ENCODE data around the gene VILL.
"Not testable (repeated sequence)": the region's sequence is repeated elsewhere in the genome, so short reads cannot be mapped to it uniquely, and the experiment has no call there.

The VILL gene

DNA sequence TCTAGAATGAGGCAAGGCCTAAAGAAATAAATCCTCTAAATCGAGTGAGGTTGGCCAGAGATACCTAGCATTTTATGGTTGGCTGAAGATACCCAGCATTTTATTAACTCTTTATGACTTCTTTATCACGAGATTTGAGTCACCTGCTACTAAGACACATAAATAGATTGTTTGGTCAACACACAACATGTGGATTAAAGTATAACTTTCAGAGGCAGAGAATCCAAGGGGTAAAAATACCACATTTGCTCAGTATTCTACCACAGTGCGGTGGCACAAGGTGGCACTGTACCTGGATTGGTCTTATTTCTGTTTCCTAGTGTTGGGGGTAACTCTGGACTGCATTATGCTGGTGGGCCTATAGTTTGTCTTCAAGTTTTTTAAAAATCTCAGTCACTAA, 27.0 kb upstream of the VILL start:
- no peak for DNase-seq (ENCODE audit: low read depth)

GRCh38 chr3:37964146-37964545, 26.4 kb upstream of the VILL start:
- DNase-seq (ENCODE audit: low read depth), result no peak

DNA sequence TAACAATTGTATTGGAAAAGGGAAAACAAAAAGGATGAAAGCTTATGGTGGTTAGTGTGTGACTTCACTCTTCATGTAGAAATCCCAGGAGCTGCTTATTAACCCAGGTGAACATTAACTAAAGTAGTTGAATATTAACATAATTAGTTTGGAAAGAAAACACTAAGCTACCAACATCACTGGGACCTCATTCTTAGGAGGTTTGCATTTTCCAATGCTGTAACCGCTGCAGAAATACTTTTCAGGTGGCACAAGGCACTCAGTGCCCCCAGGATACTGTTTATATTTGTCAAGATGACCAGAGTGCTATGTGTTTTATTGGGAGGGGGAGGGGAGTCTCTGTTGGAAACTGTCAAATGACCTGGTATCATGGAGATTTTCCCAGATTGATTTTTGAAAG, 25.9 kb upstream of the VILL start:
- no peak for DNase-seq (ENCODE audit: low read depth)

DNA sequence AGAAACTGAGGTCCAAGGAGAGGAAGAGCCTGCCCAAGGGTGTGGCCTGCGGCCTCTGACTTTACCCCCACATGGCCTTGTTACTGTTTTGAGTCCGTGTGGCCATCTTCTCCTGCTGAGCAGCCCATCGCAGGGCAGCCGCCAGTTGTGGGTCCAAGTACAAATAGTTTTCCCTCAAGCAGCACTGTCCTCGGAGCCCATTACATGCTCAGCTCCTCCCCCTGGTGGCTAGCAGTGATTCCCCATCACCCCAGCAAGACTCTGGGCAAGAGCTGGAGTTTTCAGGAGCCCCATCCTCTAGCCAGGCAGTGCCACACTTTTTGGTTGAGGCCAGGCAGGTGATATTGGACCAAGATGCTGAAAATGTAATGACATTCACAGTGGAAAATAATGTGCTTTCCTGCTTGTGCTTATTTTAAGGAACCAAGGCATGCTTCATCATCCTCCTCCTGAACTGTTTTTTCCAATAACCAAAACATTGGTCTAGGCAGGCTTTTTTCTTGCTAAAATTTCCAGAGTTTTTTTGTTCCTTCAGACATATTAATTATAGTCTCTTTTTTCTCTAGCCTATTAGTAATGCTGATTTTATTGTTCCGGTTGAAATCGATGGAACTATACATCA, 23.2 kb upstream of the VILL start:
- no peak for DNase-seq (ENCODE audit: low read depth)

GRCh38 chr3:37968199-37968598, 22.4 kb upstream of the VILL start:
- no peak for DNase-seq (ENCODE audit: low read depth)

DNA sequence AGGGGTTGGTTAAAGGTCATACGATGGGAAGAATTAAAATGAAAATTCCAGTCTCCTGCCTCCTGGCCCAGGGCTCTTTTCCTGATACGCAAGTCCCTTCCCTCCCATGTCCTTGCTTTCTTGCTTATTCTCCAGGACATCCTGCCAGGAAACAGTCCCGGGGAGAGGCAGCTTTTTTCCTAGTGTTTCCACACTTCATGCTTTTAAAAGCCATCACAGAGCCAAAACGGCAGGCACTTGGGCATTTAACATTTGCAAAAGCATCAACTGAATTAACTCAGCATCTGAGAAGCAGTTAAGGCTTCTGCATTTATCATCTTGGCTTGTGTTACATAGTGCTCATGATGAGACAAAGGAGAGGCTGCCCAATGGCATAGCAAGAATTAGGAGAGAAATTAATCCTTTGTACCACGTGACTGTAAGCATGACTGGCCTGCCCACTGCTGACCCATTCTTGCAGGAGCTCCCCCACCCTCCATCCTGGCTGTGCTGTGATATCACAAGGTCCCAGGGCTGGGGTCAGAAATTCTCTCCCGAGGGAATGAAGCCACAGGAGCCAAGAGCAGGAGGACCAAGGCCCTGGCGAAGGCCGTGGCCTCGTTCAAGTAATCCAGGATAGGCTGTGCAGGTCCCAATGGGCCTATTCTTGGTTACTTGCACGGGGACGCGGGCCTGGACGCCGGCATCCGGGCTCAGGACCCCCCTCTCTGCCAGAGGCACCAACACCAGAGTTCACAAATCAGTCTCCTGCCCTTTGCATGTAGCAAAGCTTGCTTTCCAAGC, 21.6 kb upstream of the VILL start:
- no peak for DNase-seq (ENCODE audit: low read depth)

- DNase-seq (ENCODE audit: low read depth), result no peak
Observed at GRCh38 chr3:37969596-37970100, 20.9 kb upstream of the VILL start.

GRCh38 chr3:37970802-37971201, 19.8 kb upstream of the VILL start:
- no peak for DNase-seq (ENCODE audit: low read depth)

- no peak for DNase-seq (ENCODE audit: low read depth)
Observed at GRCh38 chr3:37971467-37971866, 19.1 kb upstream of the VILL start.

DNA sequence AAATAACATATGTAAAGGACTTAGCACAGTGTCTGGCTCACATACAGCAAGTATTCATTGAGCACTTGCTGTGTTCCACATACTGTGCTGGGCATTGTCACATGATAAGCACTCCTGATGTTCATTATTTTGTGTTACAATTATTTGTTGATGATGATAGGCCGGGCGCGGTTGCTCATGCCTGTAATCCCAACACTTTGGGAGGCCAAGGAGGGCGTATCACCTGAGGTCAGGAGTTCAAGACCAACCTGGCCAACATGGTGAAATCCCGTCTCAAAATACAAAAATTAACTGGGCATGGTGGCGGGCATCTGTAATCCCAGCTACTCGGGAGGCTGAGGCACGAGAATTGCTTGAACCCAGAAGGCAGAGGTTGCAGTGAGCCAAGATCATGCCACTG, 18.5 kb upstream of the VILL start:
- not testable (repeated sequence) for DNase-seq (ENCODE audit: low read depth)

GRCh38 chr3:37973246-37974054, 17.1 kb upstream of the VILL start:
- DNase-seq (ENCODE audit: low read depth), result no peak

GRCh38 chr3:37974121-37975083, 16.2 kb upstream of the VILL start:
- DNase-seq (ENCODE audit: low read depth), result peak; percentile 36

DNA sequence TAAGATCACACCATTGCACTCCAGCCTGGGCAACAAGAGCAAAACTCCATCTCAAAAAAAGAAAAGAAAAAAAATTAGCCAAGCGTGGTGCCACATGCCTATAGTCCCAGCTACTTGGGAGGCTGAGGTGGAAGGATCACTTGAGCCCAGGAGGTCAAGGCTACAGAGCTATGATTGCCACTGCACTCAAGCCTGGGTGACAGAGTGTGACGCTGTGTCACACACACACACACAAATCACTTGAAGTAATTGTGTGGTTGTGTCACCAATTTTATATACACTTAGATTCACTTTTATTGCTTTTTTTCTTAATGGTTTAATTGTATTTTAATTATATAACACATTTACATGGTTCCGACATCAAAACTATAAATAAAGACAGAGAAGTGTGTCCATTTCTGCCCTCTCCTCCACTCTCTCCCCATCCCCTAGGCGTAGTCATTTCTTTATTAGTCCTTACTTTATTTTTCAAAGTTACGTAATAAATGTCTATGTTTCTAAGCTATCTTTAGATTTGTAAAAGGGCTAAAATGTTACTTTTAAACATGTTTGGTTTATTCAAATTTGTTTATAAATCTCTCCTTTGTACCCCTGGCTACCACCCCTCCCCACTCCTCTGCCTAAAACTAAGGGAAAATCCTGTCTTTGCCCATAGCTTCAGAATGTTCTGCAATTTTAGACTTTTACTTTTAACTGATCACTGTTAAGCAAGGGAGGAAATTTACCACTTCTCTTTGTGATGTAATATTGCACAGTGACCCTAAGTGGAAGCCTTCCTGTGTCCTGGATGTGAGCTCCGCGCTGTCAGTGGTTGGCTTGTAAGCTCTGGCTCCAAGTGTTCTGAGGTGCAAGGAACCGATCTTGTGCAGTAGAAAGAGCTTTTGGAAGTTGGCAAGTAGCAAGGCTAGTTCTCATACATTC, 10.8 kb upstream of the VILL start:
- no peak for DNase-seq (ENCODE audit: low read depth)

GRCh38 chr3:37980462-37981347, 9.9 kb upstream of the VILL start:
- DNase-seq (ENCODE audit: low read depth), result no peak

- no peak for DNase-seq (ENCODE audit: low read depth)
Observed at GRCh38 chr3:37981348-37981664, 9.3 kb upstream of the VILL start.

- no peak for DNase-seq (ENCODE audit: low read depth)
Observed at GRCh38 chr3:37982331-37982730, 8.3 kb upstream of the VILL start.

DNA sequence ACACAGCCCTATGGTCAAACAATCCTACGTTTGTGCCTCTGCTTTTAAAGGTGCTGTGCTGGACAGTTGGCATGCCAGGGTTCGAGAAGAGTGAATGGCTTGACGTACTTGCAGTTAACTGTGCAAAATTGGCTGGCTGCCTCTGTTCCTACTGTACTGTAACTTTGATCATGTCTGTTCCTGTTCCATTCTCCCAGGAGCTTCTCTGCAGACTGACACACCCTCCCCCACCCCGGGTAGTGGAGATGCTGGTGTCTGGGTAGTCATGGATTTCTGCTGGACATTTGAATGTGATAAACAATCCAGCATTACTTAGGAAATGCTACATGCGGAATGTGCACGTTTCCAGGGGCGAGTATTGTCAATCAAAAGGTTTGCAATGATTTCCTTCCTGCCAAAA, 6.5 kb upstream of the VILL start:
- no peak for DNase-seq (ENCODE audit: low read depth)

GRCh38 chr3:37984596-37984995, 6.0 kb upstream of the VILL start:
- no peak for DNase-seq (ENCODE audit: low read depth)

DNA sequence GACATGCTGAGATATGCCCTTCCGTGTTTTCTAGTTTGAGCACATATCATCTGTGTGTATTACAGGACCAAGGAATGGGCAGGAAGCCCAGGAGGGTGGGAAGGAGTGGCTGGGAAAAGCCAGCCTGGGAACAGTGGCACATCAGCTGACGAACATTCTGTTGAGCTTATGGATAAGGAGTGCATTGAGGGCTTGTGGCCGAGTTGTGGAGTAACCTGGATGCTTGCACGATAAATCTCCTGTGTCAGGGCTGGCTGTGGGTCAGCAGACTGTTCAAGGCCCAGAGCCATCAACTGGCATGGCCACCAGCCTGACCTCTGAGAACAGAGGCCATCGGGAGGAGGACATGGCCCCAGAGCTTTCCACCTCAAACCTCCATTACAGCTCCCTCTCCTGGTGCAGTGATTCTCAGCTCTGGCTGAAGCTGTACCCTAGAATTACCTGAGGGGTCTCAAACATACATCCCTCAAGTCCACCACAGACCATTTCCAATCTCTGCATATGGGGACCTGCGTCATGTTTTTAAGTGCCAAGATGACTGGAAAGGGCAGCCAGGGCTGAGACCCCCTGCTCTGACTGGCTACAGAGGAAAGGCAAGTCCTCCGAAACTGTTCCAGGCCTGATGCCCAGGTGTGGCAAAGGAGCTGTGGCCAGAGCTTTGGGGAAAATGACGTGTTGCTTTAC, 4.8 kb upstream of the VILL start:
- no peak for DNase-seq (ENCODE audit: low read depth)
